ENCODE results near the gene PICK1.

DNA sequence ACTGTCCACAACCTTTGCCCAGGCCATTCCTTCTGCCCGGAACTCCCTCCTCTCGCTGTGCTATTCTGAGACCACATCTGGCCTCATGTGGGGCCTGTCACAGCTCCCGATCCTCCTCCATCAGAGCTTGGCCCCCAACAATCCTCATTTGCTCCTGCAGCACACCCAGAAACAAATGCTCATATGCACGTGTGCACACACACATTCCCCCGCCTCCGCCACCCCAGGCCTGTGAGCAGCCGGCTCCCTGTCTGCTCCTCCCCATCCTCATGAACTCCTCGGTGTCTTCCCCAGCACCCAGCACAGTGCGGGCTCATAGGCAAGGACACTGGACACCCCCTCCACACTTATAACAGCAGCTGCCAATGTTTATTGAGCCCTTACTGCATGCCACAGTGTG is 29.7 kb upstream of the PICK1 start:
- TF ChIP-seq, protein P1, sequence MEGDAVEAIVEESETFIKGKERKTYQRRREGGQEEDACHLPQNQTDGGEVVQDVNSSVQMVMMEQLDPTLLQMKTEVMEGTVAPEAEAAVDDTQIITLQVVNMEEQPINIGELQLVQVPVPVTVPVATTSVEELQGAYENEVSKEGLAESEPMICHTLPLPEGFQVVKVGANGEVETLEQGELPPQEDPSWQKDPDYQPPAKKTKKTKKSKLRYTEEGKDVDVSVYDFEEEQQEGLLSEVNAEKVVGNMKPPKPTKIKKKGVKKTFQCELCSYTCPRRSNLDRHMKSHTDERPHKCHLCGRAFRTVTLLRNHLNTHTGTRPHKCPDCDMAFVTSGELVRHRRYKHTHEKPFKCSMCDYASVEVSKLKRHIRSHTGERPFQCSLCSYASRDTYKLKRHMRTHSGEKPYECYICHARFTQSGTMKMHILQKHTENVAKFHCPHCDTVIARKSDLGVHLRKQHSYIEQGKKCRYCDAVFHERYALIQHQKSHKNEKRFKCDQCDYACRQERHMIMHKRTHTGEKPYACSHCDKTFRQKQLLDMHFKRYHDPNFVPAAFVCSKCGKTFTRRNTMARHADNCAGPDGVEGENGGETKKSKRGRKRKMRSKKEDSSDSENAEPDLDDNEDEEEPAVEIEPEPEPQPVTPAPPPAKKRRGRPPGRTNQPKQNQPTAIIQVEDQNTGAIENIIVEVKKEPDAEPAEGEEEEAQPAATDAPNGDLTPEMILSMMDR (IDR thresholded peaks at IDR 0.05): no peak
- no peak for TF ChIP-seq POLR2AphosphoS5 (IDR thresholded peaks at IDR 0.05; ENCODE audit: low read depth, low read length)
